HG03039 (cell line): Measurements from ENCODE around the gene ZNF609.

ENCODE experiments used
- ATAC-seq: cut with Tn5 transposase; IDR thresholded peaks from one replicate; pipeline ENCODE4 v1.9.1; 2021; ENCODE audit warnings: mild to moderate bottlenecking, moderate library complexity; ENCODE audit not compliant: unreplicated experiment

The ZNF609 gene

DNA sequence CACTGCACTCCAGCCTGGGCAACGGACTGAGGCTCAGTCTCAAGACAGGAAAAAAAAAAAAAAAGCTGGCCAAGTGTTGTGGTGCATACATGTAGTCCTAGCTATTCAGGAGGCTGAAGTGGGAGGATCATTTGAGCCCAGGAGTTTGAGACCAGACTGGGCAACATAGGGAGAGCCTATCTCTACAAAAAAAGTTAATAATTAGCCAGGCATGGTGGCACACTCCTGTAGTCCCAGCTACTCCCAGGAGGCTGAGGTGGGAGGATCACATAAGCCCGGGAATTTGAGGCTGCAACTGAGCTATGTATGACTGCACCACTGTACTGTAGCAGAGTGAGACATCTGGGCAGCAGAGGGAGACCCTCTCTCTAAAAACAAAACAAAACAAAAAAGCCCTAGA lies 256.1 kb downstream of the ZNF609 start:
- no peak for ATAC-seq

GRCh38 chr15:64717130-64717529 lies 256.8 kb downstream of the ZNF609 start:
- no peak for ATAC-seq

DNA sequence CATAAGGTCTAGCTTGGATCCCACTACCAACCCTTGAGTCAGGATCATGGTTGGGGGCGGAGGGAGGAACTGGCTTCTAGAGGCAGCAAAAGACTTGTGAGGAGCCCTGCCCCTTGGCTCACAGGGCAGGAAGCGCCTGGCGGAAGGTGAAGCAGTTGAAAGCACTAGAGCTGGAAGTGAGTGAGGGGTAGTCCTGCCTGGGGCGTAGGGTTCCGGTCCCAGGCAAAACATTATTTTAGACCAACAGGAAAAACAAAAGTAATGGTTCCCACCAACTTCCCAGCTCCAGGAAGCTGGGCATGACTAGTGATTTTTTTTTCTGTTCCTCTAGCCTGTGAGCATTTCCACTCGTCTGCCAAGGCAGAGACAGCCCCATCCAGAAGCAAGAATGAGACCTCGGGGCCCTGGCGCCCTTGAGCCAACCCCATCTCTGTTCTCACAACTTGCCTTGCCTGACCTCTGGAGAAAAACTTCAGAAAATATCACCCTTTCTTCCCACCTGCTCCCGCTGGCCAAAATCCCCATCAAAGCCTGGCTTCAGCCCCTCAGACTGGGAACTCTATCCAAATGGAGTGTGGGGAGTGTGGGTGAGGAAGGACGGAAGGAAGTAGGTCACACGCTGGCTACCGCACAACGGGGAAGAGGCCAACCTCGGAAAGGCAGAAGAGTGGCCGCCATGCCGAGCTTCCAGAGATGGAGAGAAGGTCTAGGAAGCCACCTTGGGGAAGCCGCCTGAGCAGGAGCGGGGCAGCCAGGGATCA lies 257.5 kb downstream of the ZNF609 start:
- ATAC-seq, result no peak

DNA sequence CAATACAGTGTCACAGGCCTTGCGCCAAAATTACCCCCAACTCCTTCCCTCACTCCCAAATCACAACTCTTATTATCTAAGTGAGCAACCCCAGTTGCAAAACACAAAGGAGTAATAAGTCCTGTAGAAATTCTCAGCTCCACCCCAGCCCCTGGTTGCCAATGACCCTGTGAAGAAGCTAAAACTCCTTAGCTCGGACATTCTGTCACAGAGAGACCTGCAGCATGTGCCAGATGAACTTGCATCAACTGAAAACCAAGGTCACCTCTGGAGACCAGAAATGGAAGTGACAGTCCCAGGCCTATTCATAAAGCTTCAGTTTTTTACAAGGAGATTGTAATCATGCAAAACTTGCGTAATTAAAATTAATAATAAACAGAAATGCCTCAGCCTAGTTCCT lies 259.8 kb downstream of the ZNF609 start:
- no peak for ATAC-seq

- no peak for ATAC-seq
Observed at GRCh38 chr15:64730151-64730550, 269.8 kb downstream of the ZNF609 start.

- ATAC-seq, result no peak
Observed at GRCh38 chr15:64731012-64731804, 270.8 kb downstream of the ZNF609 start.

DNA sequence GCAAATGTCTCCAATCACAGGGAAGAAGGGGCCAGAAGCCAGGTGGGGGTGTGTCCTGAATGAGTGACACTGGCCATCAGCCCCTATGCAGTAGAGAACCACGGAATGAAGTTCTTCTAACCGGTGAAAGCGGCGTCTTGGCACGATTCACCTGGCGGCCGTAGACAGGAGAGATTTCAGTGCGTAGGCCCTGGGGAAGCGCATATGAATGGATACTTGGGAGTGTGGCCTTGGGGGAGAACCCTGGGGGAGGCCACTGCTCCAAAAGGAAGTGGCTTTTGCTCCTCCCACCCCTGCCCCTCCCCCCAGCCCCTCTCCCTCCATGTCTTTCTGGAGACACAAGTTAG lies 271.4 kb downstream of the ZNF609 start:
- ATAC-seq, result no peak

DNA sequence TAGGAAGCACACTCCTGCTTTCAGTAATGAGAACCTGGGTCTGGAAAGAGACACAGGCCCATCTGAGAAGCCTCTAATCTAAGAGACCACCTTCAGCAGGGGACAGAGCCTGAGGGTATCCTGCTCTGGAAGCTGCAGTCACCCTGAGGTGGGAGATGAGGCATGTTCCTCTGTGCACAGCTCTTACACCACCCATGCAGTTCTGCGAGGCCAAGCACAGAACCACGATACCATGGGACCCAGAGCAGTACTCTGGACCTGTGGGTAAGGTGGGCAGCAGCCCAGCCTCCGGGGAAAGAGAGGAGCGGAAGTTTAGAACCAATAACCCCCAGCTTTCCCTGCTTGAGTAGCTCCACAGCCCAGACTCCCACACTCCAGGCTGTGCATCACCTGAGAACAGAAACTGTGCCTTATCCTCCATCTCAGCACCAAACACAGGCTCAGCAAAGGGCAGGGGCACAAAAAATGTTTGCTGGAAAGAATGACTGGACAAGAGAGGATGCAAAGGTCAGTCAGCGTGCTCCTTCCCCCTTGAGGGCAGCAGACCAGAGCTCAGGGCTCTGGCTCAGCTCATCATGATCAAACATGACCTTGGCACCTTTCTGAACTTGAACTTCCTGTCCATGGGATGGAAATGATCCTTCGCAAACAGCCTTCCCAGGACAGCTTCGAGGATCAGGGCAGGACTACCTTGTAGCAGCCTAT lies 271.9 kb downstream of the ZNF609 start:
- no peak for ATAC-seq
